Hepatocyte (in vitro differentiated cells): ENCODE data around the gene GOLGA8Q. TPM values are rescaled to one million over a fixed set of nuclear protein-coding genes. Genes with fewer than 3 reads are reported as not detected.
"Not testable (repeated sequence)": the region's sequence is repeated elsewhere in the genome, so short reads cannot be mapped to it uniquely, and the experiment has no call there.

Experiments used
- DNase-seq: peaks from one replicate; pipeline ENCODE4 v3.0.0-alpha.2; 2016; ENCODE audit warnings: low spot score
- H2AFZ ChIP-seq: fragments of 200-600 bp; sonication (generic); 2 replicates; pipeline ENCODE4 v1.6.0; 2016; ENCODE audit warnings: antibody characterized with exemption, mild to moderate bottlenecking
- H3K27ac ChIP-seq: fragments of 200-600 bp; sonication (generic); 2 replicates; pipeline ENCODE4 v1.5.1; 2016; ENCODE audit warnings: mild to moderate bottlenecking
- H3K27me3 ChIP-seq: fragments of 200-600 bp; sonication (generic); 2 replicates; pipeline ENCODE4 v1.6.1; 2016
- H3K36me3 ChIP-seq: fragments of 200-600 bp; sonication (generic); replicated peaks from 2 replicates; pipeline ENCODE4 v1.5.1; 2016; ENCODE audit warnings: low read depth; ENCODE audit not compliant: insufficient read depth
- H3K4me1 ChIP-seq: fragments of 200-600 bp; sonication (generic); 2 replicates; pipeline ENCODE4 v1.5.1; 2016; ENCODE audit warnings: mild to moderate bottlenecking, moderate library complexity; ENCODE audit not compliant: insufficient read depth
- H3K4me2 ChIP-seq: fragments of 200-600 bp; sonication (generic); 2 replicates; pipeline ENCODE4 v1.6.0; 2016
- H3K4me3 ChIP-seq: fragments of 200-600 bp; sonication (generic); 2 replicates; pipeline ENCODE4 v1.5.1; 2016; ENCODE audit warnings: mild to moderate bottlenecking
- H3K79me2 ChIP-seq: fragments of 200-600 bp; sonication (generic); 2 replicates; pipeline ENCODE4 v1.6.0; 2017; ENCODE audit warnings: mild to moderate bottlenecking
- H3K9me2 ChIP-seq: fragments of 200-600 bp; sonication (generic); replicated peaks from 2 replicates; pipeline ENCODE4 v1.6.0; 2017; ENCODE audit warnings: mild to moderate bottlenecking; ENCODE audit not compliant: insufficient read depth
- H3K9me3 ChIP-seq: fragments of 200-600 bp; sonication (generic); 2 replicates; pipeline ENCODE4 v1.5.1; 2016; ENCODE audit warnings: low read depth, mild to moderate bottlenecking
- H4K20me1 ChIP-seq: fragments of 200-600 bp; sonication (generic); 2 replicates; pipeline ENCODE4 v1.6.0; 2016; ENCODE audit warnings: mild to moderate bottlenecking; ENCODE audit not compliant: insufficient read depth, poor library complexity, severe bottlenecking
- WGBS: methylation state at CpG from one replicate; pipeline ENCODE4 v1.1.6; 2016; ENCODE audit warnings: low lambda C conversion rate; ENCODE audit errors: missing lambda C conversion rate; 5-methylcytosine and 5-hydroxymethylcytosine counted together
- polyA plus RNA-seq: library from polyadenylated mRNA; unstranded; fragments of >200 nt; fragmentation: Nextera tagmentation; extraction: Ambion mirVana; gene quantifications from 2 replicates; pipeline ENCODE4 v1.2.1, GENCODE V29; 2016
- total RNA-seq: library from RNA; depleted of rRNA; stranded (reverse); fragments of >200 nt; gene quantifications from 2 replicates; pipeline ENCODE4 v1.2.3, GENCODE V29; 2014
- TF ChIP-seq, protein P1 (sequence below): fragments of 200-600 bp; sonication (generic); IDR thresholded peaks from 2 replicates; pipeline ENCODE4 v1.5.1; 2016; ENCODE audit warnings: antibody characterized with exemption, mild to moderate bottlenecking; ENCODE audit not compliant: poor library complexity

GOLGA8Q gene
- total and polyA plus RNA-seq, 2 experiments from 2014 or later = not detected

DNA sequence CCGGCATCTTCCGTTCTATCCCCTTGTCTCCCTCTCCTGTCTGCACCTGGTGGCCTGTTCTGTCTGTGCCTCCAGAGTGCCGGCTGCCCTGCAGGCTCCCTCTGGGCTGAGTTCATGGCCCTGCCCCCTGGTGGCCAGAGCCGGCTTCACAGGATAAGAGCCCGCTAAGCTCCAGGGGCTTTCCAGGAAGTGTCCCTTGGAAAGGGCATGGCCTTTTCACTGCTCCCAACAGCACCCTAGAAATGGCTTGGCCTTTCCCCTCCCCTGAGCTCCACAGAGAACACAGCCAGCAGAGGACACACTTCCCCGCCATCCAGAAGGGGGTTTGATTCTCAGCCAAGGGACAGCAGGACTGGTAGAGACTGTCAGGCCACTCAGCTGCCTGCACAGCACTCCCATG lies 15.1 kb downstream of the GOLGA8Q start:
- not testable (repeated sequence) for H3K27me3 ChIP-seq, H4K20me1 ChIP-seq, H3K9me3 ChIP-seq, H3K4me3 ChIP-seq, H3K27ac ChIP-seq, H3K4me1 ChIP-seq, DNase-seq, H2AFZ ChIP-seq, H3K9me2 ChIP-seq, H3K79me2 ChIP-seq, H3K36me3 ChIP-seq, H3K4me2 ChIP-seq
- TF ChIP-seq, protein P1, sequence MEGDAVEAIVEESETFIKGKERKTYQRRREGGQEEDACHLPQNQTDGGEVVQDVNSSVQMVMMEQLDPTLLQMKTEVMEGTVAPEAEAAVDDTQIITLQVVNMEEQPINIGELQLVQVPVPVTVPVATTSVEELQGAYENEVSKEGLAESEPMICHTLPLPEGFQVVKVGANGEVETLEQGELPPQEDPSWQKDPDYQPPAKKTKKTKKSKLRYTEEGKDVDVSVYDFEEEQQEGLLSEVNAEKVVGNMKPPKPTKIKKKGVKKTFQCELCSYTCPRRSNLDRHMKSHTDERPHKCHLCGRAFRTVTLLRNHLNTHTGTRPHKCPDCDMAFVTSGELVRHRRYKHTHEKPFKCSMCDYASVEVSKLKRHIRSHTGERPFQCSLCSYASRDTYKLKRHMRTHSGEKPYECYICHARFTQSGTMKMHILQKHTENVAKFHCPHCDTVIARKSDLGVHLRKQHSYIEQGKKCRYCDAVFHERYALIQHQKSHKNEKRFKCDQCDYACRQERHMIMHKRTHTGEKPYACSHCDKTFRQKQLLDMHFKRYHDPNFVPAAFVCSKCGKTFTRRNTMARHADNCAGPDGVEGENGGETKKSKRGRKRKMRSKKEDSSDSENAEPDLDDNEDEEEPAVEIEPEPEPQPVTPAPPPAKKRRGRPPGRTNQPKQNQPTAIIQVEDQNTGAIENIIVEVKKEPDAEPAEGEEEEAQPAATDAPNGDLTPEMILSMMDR = peak; percentile 28
- WGBS = 10% methylated on average over 3 of the region's 6 CpGs

DNA sequence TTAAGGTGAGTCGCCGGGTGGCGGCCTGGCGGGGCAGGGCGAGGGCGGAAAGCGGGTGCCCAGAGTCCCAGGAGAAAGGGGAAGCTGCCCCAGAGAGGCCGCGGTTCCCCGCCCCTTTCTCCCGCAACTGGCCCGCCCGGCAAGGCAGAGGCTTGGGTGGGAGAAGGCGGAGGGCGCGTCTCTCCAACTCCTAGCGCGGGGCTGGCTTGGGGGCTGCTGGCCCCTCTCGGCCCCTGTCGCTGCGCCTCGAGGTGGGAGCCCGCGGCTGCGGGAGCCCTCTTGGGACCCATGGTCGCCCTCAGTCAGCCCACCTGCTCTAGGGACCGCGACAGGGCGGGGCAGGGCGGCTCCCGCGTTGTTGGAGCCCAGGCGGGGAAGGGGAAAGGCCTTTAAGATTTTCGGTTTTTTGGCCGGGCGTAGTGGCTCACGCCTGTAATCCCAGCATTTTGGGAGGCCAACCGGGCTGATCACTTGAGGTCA lies 21.2 kb downstream of the GOLGA8Q start:
- not testable (repeated sequence) for H3K27ac ChIP-seq, DNase-seq, H3K9me2 ChIP-seq, H4K20me1 ChIP-seq, H3K36me3 ChIP-seq, H3K4me1 ChIP-seq, H2AFZ ChIP-seq, H3K79me2 ChIP-seq, H3K4me3 ChIP-seq, H3K27me3 ChIP-seq, H3K9me3 ChIP-seq
- no CpG with 5 or more reads among the region's 38 CpGs for WGBS
- peak overlapping the region; percentile 70 for H3K4me2 ChIP-seq

DNA sequence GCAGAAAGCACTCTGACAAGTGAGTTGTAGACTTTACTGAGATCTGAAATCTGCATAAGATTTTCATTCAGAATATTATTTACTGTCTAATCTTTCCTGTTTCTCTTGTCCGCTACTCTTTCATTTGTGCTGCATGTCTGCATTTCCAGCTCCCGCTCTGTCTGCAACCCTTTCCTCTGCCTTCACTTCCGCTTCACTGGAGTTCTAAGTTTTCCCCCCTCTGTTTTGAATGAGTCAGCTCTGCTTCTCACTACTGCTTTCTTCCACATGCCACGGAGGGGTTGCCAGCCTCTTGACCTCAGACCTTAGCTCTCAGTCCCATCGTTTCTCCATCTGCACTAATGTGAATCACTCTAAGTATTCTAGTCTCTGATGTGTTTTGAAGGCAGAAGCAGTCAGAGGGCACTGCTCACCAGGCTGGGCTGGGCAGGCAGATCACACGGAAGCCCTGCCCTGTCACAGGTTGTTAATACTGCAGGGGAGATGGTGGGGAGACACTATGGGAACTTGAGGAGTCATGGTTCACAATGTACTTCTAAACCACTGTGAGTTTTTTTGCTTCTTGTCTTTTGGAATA lies 27.6 kb downstream of the GOLGA8Q start:
- H2AFZ ChIP-seq, H3K27ac ChIP-seq, H3K9me2 ChIP-seq, DNase-seq, H3K9me3 ChIP-seq, H3K4me2 ChIP-seq, H4K20me1 ChIP-seq, H3K36me3 ChIP-seq, H3K79me2 ChIP-seq, H3K4me1 ChIP-seq, H3K27me3 ChIP-seq, H3K4me3 ChIP-seq: not testable (repeated sequence)
- no CpG with 5 or more reads among the region's 6 CpGs for WGBS

DNA sequence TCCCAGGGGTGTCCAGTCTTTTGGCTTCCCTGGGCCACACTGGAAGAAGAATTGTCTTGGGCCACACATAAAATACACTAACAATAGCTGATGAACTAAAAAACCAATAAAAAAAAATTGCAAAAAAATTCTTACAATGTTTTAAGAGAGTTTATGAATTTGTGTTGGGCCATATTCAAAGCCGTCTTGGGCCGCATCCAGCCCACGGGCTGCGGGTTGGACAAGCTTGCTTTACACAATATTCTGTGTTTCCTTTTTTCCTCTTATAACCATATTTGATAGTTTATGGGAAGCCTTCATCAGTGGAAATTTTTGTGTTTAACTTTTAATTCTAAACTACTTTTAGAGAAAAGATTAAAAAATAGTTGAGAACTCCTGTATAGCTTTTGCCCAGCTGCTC lies 28.9 kb downstream of the GOLGA8Q start:
- H3K9me2 ChIP-seq, H3K9me3 ChIP-seq: not testable (repeated sequence)
- no CpG with 5 or more reads among the region's 4 CpGs for WGBS

DNA sequence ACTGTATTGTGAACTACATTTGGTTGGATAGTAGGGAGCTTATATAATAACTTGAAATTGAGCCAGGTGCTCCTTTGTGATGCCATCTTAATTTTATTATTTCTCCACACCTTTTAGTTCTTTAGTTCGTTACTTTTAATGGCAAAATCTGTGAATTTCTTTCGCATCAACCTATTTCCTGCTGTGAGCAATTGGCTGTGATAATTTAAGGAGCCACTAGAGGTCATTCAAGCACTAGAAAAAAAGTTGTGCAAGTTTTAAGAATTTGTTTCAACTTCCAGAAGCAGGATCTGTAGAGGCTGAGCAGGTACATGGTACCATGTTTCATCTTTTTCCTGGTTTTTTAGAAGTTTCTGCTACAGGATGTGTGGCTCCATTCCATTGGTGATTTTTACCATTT lies 47.1 kb downstream of the GOLGA8Q start:
- H4K20me1 ChIP-seq, DNase-seq, H2AFZ ChIP-seq, H3K9me3 ChIP-seq, H3K4me1 ChIP-seq, H3K36me3 ChIP-seq, H3K9me2 ChIP-seq, H3K4me2 ChIP-seq, H3K27me3 ChIP-seq, H3K4me3 ChIP-seq, H3K27ac ChIP-seq, H3K79me2 ChIP-seq: not testable (repeated sequence)
- WGBS = 23% methylated on average over 2 of the region's 2 CpGs
- TF ChIP-seq, protein P1 = peak; percentile 46

More for the DNA sequence above, 28.9 kb downstream of the GOLGA8Q start:
- not testable (repeated sequence) for H3K27ac ChIP-seq, H4K20me1 ChIP-seq, H3K4me3 ChIP-seq, H3K79me2 ChIP-seq, H3K27me3 ChIP-seq, H3K4me2 ChIP-seq, H2AFZ ChIP-seq, H3K4me1 ChIP-seq, DNase-seq, H3K36me3 ChIP-seq

DNA sequence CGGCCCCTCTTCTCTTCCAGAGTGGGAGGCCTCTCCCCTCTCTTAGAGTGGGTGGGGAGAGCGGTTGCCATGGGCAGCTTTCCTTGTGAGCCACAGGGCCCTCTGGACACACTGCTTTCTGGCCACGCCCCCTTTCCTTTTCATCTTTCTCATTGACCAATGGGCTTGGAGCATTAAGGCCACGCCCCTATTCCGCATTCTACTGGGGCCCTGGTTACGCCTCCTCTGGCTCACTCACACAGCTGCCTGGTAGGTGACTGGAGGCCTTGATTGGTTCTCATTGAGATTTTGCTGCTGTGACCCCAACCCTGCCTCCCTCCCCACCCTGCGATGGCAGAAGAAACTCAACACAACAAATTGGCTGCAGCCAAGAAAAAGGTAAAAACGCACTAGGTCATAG lies 51.9 kb downstream of the GOLGA8Q start, which contains the start of gene GOLGA8H:
TSS of gene GOLGA8H (plus strand) at position 233 of the 400 bp plus-strand sequence. CDS start at position 331, 98 bp downstream.
- not testable (repeated sequence) for H3K9me2 ChIP-seq, DNase-seq, H3K27ac ChIP-seq, H3K27me3 ChIP-seq, H3K79me2 ChIP-seq, H3K4me1 ChIP-seq, H3K36me3 ChIP-seq, H3K4me3 ChIP-seq, H3K9me3 ChIP-seq, H4K20me1 ChIP-seq, H2AFZ ChIP-seq, H3K4me2 ChIP-seq
- 96% methylated on average over 8 of the region's 8 CpGs for WGBS
